H9 (cell line): ENCODE measurements around the gene SLC6A19. TPM values are rescaled to one million over a fixed set of nuclear protein-coding genes. Genes with fewer than 3 reads are reported as not detected.

Source experiments
- DNase-seq: peaks from one replicate; pipeline ENCODE4 v3.0.0-alpha.2; 2017
- H2AFZ ChIP-seq: one replicate; pipeline ENCODE4 v1.6.1; 2013; ENCODE audit warnings: mild to moderate bottlenecking, low read length, control low read depth, moderate library complexity
- H2AK5ac ChIP-seq: 2 replicates; pipeline ENCODE4 v1.6.1; 2013; ENCODE audit warnings: low read length, control low read depth, mixed read lengths; ENCODE audit not compliant: insufficient read length
- H2BK120ac ChIP-seq: one replicate; pipeline ENCODE4 v1.6.1; 2013; ENCODE audit warnings: low read depth, mild to moderate bottlenecking, low read length, control low read depth, inconsistent platforms; ENCODE audit not compliant: poor library complexity, severe bottlenecking
- H2BK12ac ChIP-seq: 2 replicates; pipeline ENCODE4 v1.6.1; 2013; ENCODE audit warnings: low read length, control low read depth, mixed read lengths, low read depth; ENCODE audit not compliant: insufficient read length
- H2BK15ac ChIP-seq: 2 replicates; pipeline ENCODE4 v1.6.1; 2013; ENCODE audit warnings: low read depth, low read length, control low read depth
- H2BK20ac ChIP-seq: one replicate; pipeline ENCODE4 v1.6.1; 2013; ENCODE audit warnings: low read depth, mild to moderate bottlenecking, low read length, control low read depth, inconsistent platforms; ENCODE audit not compliant: poor library complexity, severe bottlenecking
- H2BK5ac ChIP-seq: 2 replicates; pipeline ENCODE4 v1.6.1; 2013; ENCODE audit warnings: low read length, control low read depth, mixed read lengths; ENCODE audit not compliant: insufficient read length
- H3K14ac ChIP-seq: 2 replicates; pipeline ENCODE4 v1.6.1; 2013; ENCODE audit warnings: low read length, control low read depth; ENCODE audit not compliant: insufficient read depth
- H3K18ac ChIP-seq: 2 replicates; pipeline ENCODE4 v1.6.1; 2013; ENCODE audit warnings: low read depth, mild to moderate bottlenecking, mixed read lengths, low read length, control low read depth; ENCODE audit not compliant: insufficient read length
- H3K23ac ChIP-seq: 2 replicates; pipeline ENCODE4 v1.6.1; 2013; ENCODE audit warnings: low read length, control low read depth, mixed read lengths, low read depth; ENCODE audit not compliant: insufficient read length
- H3K23me2 ChIP-seq: 2 replicates; pipeline ENCODE4 v1.6.1; 2013; ENCODE audit warnings: low read depth, mild to moderate bottlenecking, mixed read lengths, low read length, control low read depth; ENCODE audit not compliant: insufficient read length, poor library complexity, severe bottlenecking
- H3K27ac ChIP-seq: 2 replicates; pipeline ENCODE4 v1.5.1; 2013; ENCODE audit warnings: low read length, control low read depth, mixed read lengths, low read depth; ENCODE audit not compliant: insufficient read length
- H3K27me3 ChIP-seq: 2 replicates; pipeline ENCODE4 v1.6.1; 2013; ENCODE audit warnings: low read length, control low read depth, inconsistent platforms; ENCODE audit not compliant: insufficient read depth
- H3K4ac ChIP-seq: 2 replicates; pipeline ENCODE4 v1.6.1; 2013; ENCODE audit warnings: low read depth, mild to moderate bottlenecking, control low read depth, inconsistent platforms, low read length, moderate library complexity
- H3K4me1 ChIP-seq: 2 replicates; pipeline ENCODE4 v1.6.1; 2013; ENCODE audit warnings: low read length, control low read depth, inconsistent platforms; ENCODE audit not compliant: insufficient read depth
- H3K4me2 ChIP-seq: 2 replicates; pipeline ENCODE4 v1.6.1; 2013; ENCODE audit warnings: low read length, control low read depth, mixed read lengths; ENCODE audit not compliant: insufficient read length, insufficient read depth
- H3K56ac ChIP-seq: 2 replicates; pipeline ENCODE4 v1.6.1; 2013; ENCODE audit warnings: low read depth, mild to moderate bottlenecking, mixed read lengths, low read length, control low read depth; ENCODE audit not compliant: insufficient read length
- H3K79me1 ChIP-seq: 2 replicates; pipeline ENCODE4 v1.6.1; 2013; ENCODE audit warnings: low read depth, mild to moderate bottlenecking, moderate library complexity, low read length, control low read depth, inconsistent platforms; ENCODE audit not compliant: insufficient read depth, poor library complexity, severe bottlenecking
- H3K79me2 ChIP-seq: 2 replicates; pipeline ENCODE4 v1.6.1; 2013; ENCODE audit warnings: low read length, control low read depth, inconsistent platforms; ENCODE audit not compliant: insufficient read depth
- H3K9ac ChIP-seq: 2 replicates; pipeline ENCODE4 v1.6.1; 2013; ENCODE audit warnings: low read length, control low read depth, mixed read lengths; ENCODE audit not compliant: insufficient read length; ENCODE audit errors: extremely low read depth
- H3K9me3 ChIP-seq: one replicate; pipeline ENCODE4 v1.6.1; 2013; ENCODE audit warnings: low read depth, low read length, inconsistent platforms; ENCODE audit not compliant: control insufficient read depth
- H3T11ph ChIP-seq: one replicate; pipeline ENCODE4 v1.6.1; 2013; ENCODE audit warnings: mild to moderate bottlenecking, low read length, control low read depth, inconsistent platforms
- H4K20me1 ChIP-seq: one replicate; pipeline ENCODE4 v1.6.1; 2013; ENCODE audit not compliant: control insufficient read depth, insufficient read length, insufficient read depth
- H4K5ac ChIP-seq: 2 replicates; pipeline ENCODE4 v1.6.1; 2013; ENCODE audit warnings: low read depth, mild to moderate bottlenecking, mixed read lengths, low read length, control low read depth; ENCODE audit not compliant: insufficient read length
- H4K8ac ChIP-seq: replicated peaks from 2 replicates; pipeline ENCODE4 v1.6.1; 2013; ENCODE audit warnings: low read length, control low read depth, mixed read lengths, low read depth; ENCODE audit not compliant: insufficient read length
- H4K91ac ChIP-seq: 2 replicates; pipeline ENCODE4 v1.6.1; 2013; ENCODE audit warnings: low read depth, mild to moderate bottlenecking, moderate library complexity, mixed read lengths, low read length, control low read depth; ENCODE audit not compliant: insufficient read length
- H3K27ac Mint-ChIP-seq, 3 experiments: 2 replicates in 2 of 3; 3 replicates in 1 of 3; pipeline ENCODE4 v1.8.0; 2020 to 2021; ENCODE audit warnings: mixed read lengths in 3 of 3, mild to moderate bottlenecking in 1 of 3, moderate library complexity in 1 of 3
- H3K27me3 Mint-ChIP-seq: 2 replicates; pipeline ENCODE4 v1.8.0; 2021; ENCODE audit warnings: low read depth, mild to moderate bottlenecking, moderate library complexity, mixed read lengths
- H3K36me3 Mint-ChIP-seq, 3 experiments: 2 replicates in 2 of 3; 3 replicates in 1 of 3; pipeline ENCODE4 v1.8.0; 2020 to 2021; ENCODE audit warnings: low read depth in 3 of 3, mixed read lengths in 3 of 3; ENCODE audit not compliant: insufficient read depth in 1 of 3
- H3K4me1 Mint-ChIP-seq, 2 experiments: 2 replicates each; pipeline ENCODE4 v1.8.0; 2020; ENCODE audit warnings: mixed read lengths in 2 of 2
- H3K4me3 Mint-ChIP-seq, 2 experiments: 2 replicates in 1 of 2; 3 replicates in 1 of 2; pipeline ENCODE4 v1.8.0; 2020 to 2021; ENCODE audit warnings: mild to moderate bottlenecking in 2 of 2, mixed read lengths in 2 of 2, moderate library complexity in 1 of 2
- H3K9me3 Mint-ChIP-seq, 2 experiments: 2 replicates in 1 of 2; 3 replicates in 1 of 2; pipeline ENCODE4 v1.8.0; 2020; ENCODE audit warnings: mild to moderate bottlenecking in 2 of 2, mixed read lengths in 2 of 2, moderate library complexity in 1 of 2
- CTCF ChIP-seq: fragments of 200-600 bp; sonication (generic); conservative IDR thresholded peaks from 3 replicates; pipeline ENCODE4 v1.8.0; 2021; ENCODE audit warnings: antibody characterized with exemption, mild to moderate bottlenecking
- total RNA-seq: library from RNA; stranded (reverse); gene quantifications from 2 replicates; pipeline ENCODE4 v1.2.1, GENCODE V29; 2021

Gene SLC6A19
- total RNA-seq, 1 experiment from 2014 or later, result not detected

- no peaks in the 10 kb centered on the region for H3K9me3 ChIP-seq
- no peak overlapping the region for H2BK120ac ChIP-seq
- H3K23me2 ChIP-seq, result no peaks in the 10 kb centered on the region
- no peak overlapping the region for H4K8ac ChIP-seq
- no peak overlapping the region for H3K23ac ChIP-seq
- no peak overlapping the region for H3K9ac ChIP-seq
- H3K4me3 Mint-ChIP-seq, result no peak overlapping the region
- H3K9me3 Mint-ChIP-seq, result no peaks in the 10 kb centered on the region; a peak in 1 of 5 replicates
- H3K4me1 Mint-ChIP-seq, result peaks cover 5 to 7% of the 10 kb centered on the region in 2 experiments
- H3K27ac Mint-ChIP-seq, result no peak overlapping the region
- H3K14ac ChIP-seq, result no peak overlapping the region
- no peak for TF ChIP-seq CTCF
- H3K56ac ChIP-seq, result no peak overlapping the region
- no peak overlapping the region for H2BK15ac ChIP-seq
- no peaks in the 10 kb centered on the region for H4K20me1 ChIP-seq
- H3K27ac ChIP-seq, result no peak overlapping the region
- H2AK5ac ChIP-seq, result no peak overlapping the region
- H2BK20ac ChIP-seq, result no peak overlapping the region
- no peaks in the 10 kb centered on the region for H3K79me1 ChIP-seq
- no peak overlapping the region for H3K4me2 ChIP-seq
- no peaks in the 10 kb centered on the region for H3K79me2 ChIP-seq
- peaks cover 6% of the 10 kb centered on the region for H3K27me3 Mint-ChIP-seq
- no peak overlapping the region for H3T11ph ChIP-seq
- H3K4me1 ChIP-seq, result no peaks in the 10 kb centered on the region
- H4K5ac ChIP-seq, result no peak overlapping the region
- no peaks in the 10 kb centered on the region; a peak in 1 of 7 replicates for H3K36me3 Mint-ChIP-seq
- DNase-seq, result no peak
- H3K27me3 ChIP-seq, result no peaks in the 10 kb centered on the region
- H3K4ac ChIP-seq, result no peak overlapping the region
- no peak overlapping the region for H2AFZ ChIP-seq
- no peak overlapping the region for H3K18ac ChIP-seq
- H2BK12ac ChIP-seq, result no peak overlapping the region
- H2BK5ac ChIP-seq, result no peak overlapping the region
- no peak overlapping the region for H4K91ac ChIP-seq
Measured at GRCh38 chr5:1165864-1166263, 35.5 kb upstream of the SLC6A19 start.
